Prostate gland (tissue), 2 donors: ENCODE results near the gene ATXN1. TPM values are rescaled to one million over a fixed set of nuclear protein-coding genes. Genes with fewer than 3 reads are reported as not detected.
A peak's percentile ranks its signal among the peaks of the same experiment; 100 is the strongest.

Experiments used
- DNase-seq: peaks from one replicate; pipeline ENCODE4 v3.0.0-alpha.2; 2019; ENCODE audit warnings: low spot score
- H3K27ac ChIP-seq, 2 donors: fragments of 200-600 bp; sonication (generic); 2 replicates each; pipeline ENCODE4 v1.5.1; 2017 to 2019
- H3K27me3 ChIP-seq: fragments of 200-600 bp; sonication (generic); replicated peaks from 2 replicates; pipeline ENCODE4 v1.5.1; 2019; ENCODE audit not compliant: insufficient read depth
- H3K36me3 ChIP-seq, 2 donors: fragments of 200-600 bp; sonication (generic); 1 replicate in 1 of 2; 2 replicates in 1 of 2; pipeline versions ENCODE4 v1.5.1 to v1.8.1; 2017 to 2019
- H3K4me1 ChIP-seq: fragments of 200-600 bp; sonication (generic); replicated peaks from 2 replicates; pipeline ENCODE4 v1.5.1; 2019
- H3K4me3 ChIP-seq, 2 donors: fragments of 200-600 bp; sonication (generic); 2 replicates each; pipeline ENCODE4 v1.5.1; 2017 to 2019
- H3K9me3 ChIP-seq: fragments of 200-600 bp; sonication (generic); 2 replicates; pipeline ENCODE4 v1.5.1; 2017
- CTCF ChIP-seq, 4 experiments: fragments of 200-600 bp in 2 of 4; fragments of 450-650 bp in 2 of 4; sonication (generic) in 2 of 4; IDR thresholded peaks; 1 replicate in 3 of 4; 2 replicates in 1 of 4; pipeline ENCODE4 v1.5.1; 2016 to 2019; ENCODE audit warnings: antibody characterized with exemption in 4 of 4, mild to moderate bottlenecking in 2 of 4, moderate library complexity in 2 of 4
- POLR2A ChIP-seq: fragments of 450-650 bp; IDR thresholded peaks from one replicate; pipeline ENCODE4 v1.6.1; 2016; ENCODE audit warnings: antibody characterized with exemption, mild to moderate bottlenecking
- POLR2AphosphoS5 ChIP-seq: sonication (generic); formaldehyde crosslinking; IDR thresholded peaks from one replicate; pipeline ENCODE4 v1.6.1; 2017; ENCODE audit warnings: antibody characterized with exemption
- WGBS: methylation state at CpG from one replicate; pipeline ENCODE4 v1.1.5; 2018; 5-methylcytosine and 5-hydroxymethylcytosine counted together
- intact Hi-C: fragments of 100-400 bp; cut with DNase I; formaldehyde crosslinking; loops from one replicate; pipeline ENCODE4 v1.14.2; 2022
- total RNA-seq, 2 donors: library from RNA; depleted of rRNA; stranded (reverse); fragments of >200 nt; gene quantifications; one replicate each; pipeline ENCODE4 v1.1.0, GENCODE V29; 2016

Gene ATXN1
- total RNA-seq, 2 donors from 2014 or later: 28.5 to 89.0 TPM

GRCh38 chr6:16727996-16728395 lies 33.3 kb downstream of the ATXN1 start:
- no peak overlapping the region for H3K27ac ChIP-seq
- WGBS: 71% methylated on average over 5 of the region's 5 CpGs
- intact Hi-C loops: no loop called here
- no peaks in the 10 kb centered on the region for H3K27me3 ChIP-seq
- H3K9me3 ChIP-seq: no peaks in the 10 kb centered on the region
- H3K4me3 ChIP-seq: no peak overlapping the region
- DNase-seq: no peak
- H3K36me3 ChIP-seq: no peaks in the 10 kb centered on the region
- no peak for TF ChIP-seq CTCF (IDR thresholded peaks at IDR 0.05)
- TF ChIP-seq POLR2AphosphoS5: no peak
- no peak for TF ChIP-seq POLR2A
- peaks cover 10% of the 10 kb centered on the region for H3K4me1 ChIP-seq

- Histone ChIP-seq H3K9me3 (no peaks in the 10 kb centered on the region), H3K27me3 (no peaks in the 10 kb centered on the region), H3K27ac (peak overlapping the region; percentile 37 to 52), H3K4me3 (no peak overlapping the region), H3K36me3 (no peaks in the 10 kb centered on the region), H3K4me1 (peaks cover 6% of the 10 kb centered on the region)
- WGBS: 30% methylated on average over 7 of the region's 7 CpGs
- TF ChIP-seq POLR2A (no peak), POLR2AphosphoS5 (no peak), CTCF (IDR thresholded peaks at IDR 0.05) (no peak)
- intact Hi-C loops: no loop called here
- no peak for DNase-seq
These were observed 36.0 kb downstream of the ATXN1 start for GRCh38 chr6:16725145-16725864.

GRCh38 chr6:16723826-16724225 lies 37.4 kb downstream of the ATXN1 start:
- Histone ChIP-seq H3K27ac (peak overlapping the region in 1 of 2 donors; percentile 52), H3K36me3 (no peaks in the 10 kb centered on the region), H3K9me3 (no peaks in the 10 kb centered on the region), H3K4me3 (no peak overlapping the region), H3K4me1 (peaks cover 6% of the 10 kb centered on the region), H3K27me3 (no peaks in the 10 kb centered on the region)
- no peak for DNase-seq
- WGBS: 16% methylated on average over 3 of the region's 3 CpGs
- intact Hi-C loops: no loop called here
- peak; percentile 18 for TF ChIP-seq POLR2AphosphoS5
- no peak for TF ChIP-seq CTCF (IDR thresholded peaks at IDR 0.05)
- TF ChIP-seq POLR2A: no peak

GRCh38 chr6:16723402-16723801 lies 37.9 kb downstream of the ATXN1 start:
- peaks cover 6% of the 10 kb centered on the region for H3K4me1 ChIP-seq

More at GRCh38 chr6:16723402-16723801, 37.9 kb downstream of the ATXN1 start:
- TF ChIP-seq POLR2A (no peak), POLR2AphosphoS5 (no peak), CTCF (IDR thresholded peaks at IDR 0.05) (no peak)
- no peaks in the 10 kb centered on the region for H3K9me3 ChIP-seq
- 56% methylated on average over 2 of the region's 2 CpGs for WGBS
- intact Hi-C loops: no loop called here
- peak overlapping the region in 1 of 2 donors; percentile 52 for H3K27ac ChIP-seq
- H3K36me3 ChIP-seq: no peaks in the 10 kb centered on the region
- no peak overlapping the region for H3K4me3 ChIP-seq
- no peak for DNase-seq
- H3K27me3 ChIP-seq: no peaks in the 10 kb centered on the region
